ENCODE results near the gene HSPB7. TPM values are rescaled to one million over a fixed set of nuclear protein-coding genes. Genes with fewer than 3 reads are reported as not detected.

Gene HSPB7
- total and polyA plus RNA-seq, 2 of the 8 experiments (the other 6 are each of a cell fraction or from before 2014, with no cell fraction given) = not detected

DNA sequence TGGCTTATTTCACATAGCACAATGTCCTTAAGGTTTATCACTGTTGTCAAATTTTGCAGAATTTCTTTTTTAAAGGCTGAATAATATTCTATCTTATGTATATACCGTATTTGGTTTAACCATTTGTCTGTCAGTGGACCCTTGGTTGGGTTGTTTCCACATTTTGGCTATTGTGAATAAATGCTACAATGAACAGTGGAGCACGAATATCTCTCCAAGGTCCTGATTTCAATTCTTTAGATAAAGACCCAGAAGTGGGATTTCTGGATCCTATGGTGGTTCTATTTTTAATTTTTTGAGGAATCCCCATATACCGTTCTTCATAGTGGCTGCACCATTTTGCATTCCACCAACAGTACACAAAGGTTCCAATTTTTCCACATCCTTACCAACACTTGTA is 36.2 kb downstream of the HSPB7 start:
- no peaks in the 10 kb centered on the region for H4K20me1 ChIP-seq (replicated peaks in 1 of 2; ENCODE audit: control insufficient read depth in 1 of 2, insufficient read depth in 2 of 2, low read length in 2 of 2)
- H4K8ac ChIP-seq (ENCODE audit: extremely low read depth, insufficient read depth, low read length) = no peak overlapping the region
- ChIA-PET CTCF (ENCODE audit: partially characterized antibody) (interaction anchor here (0.6 kb wide), 1 partner anchor 71 kb away, joined by 3 read pairs; no protein-coding TSS in a partner anchor), POLR2A (ENCODE audit: partially characterized antibody) (no interaction called here)
- H3K27me3 ChIP-seq (replicated peaks in 1 of 4; ENCODE audit: control insufficient read depth in 3 of 4, extremely low read depth in 1 of 4, insufficient read depth in 3 of 4, low read length in 3 of 4) = no peaks in the 10 kb centered on the region
- H3K4me3 ChIP-seq (ENCODE audit: extremely low read depth in 1 of 4, insufficient read depth in 2 of 4, low read depth in 3 of 4, low read length in 4 of 4) = no peak overlapping the region
- 84% methylated on average over 3 of the region's 3 CpGs; no CpG with 5 or more reads in 1 of the 2 experiments for WGBS, 2 experiments (ENCODE audit: extremely low coverage in 1 of 2, insufficient coverage in 1 of 2, insufficient read length in 1 of 2, insufficient replicate concordance in 2 of 2, low coverage in 1 of 2, low lambda C conversion rate in 2 of 2, missing lambda C conversion rate in 1 of 2)
- no peak overlapping the region for H3K23ac ChIP-seq (ENCODE audit: insufficient read length)
- no peak overlapping the region for H2BK20ac ChIP-seq (ENCODE audit: low read length)
- H3K14ac ChIP-seq (ENCODE audit: insufficient read length) = no peak overlapping the region
- H3K9ac ChIP-seq (replicated peaks in 1 of 4; ENCODE audit: extremely low read depth in 1 of 4, low read depth in 3 of 4, low read length in 3 of 4) = no peak overlapping the region
- no peak overlapping the region for H2BK120ac ChIP-seq (replicated peaks; ENCODE audit: low read depth, low read length)
- H3K23me2 ChIP-seq (ENCODE audit: low read depth, low read length) = no peaks in the 10 kb centered on the region; the same call in 1 of the 2 replicates
- no peak overlapping the region for H2BK12ac ChIP-seq (ENCODE audit: low read depth, low read length)
- no peak overlapping the region for H3K4ac ChIP-seq (replicated peaks; ENCODE audit: insufficient read length, low read depth, low read length)
- no peak overlapping the region for H4K5ac ChIP-seq (ENCODE audit: insufficient read length, low read depth, low read length)
- no peak overlapping the region for H3K18ac ChIP-seq (ENCODE audit: extremely low read depth, low read length)
- no peak overlapping the region for H2BK15ac ChIP-seq (ENCODE audit: low read length)
- no peak overlapping the region for H2BK5ac ChIP-seq (ENCODE audit: low read depth, low read length)
- no peak overlapping the region for H3K4me2 ChIP-seq (ENCODE audit: insufficient read depth in 1 of 2, low read depth in 2 of 2, low read length in 2 of 2)
- DNase-seq (ENCODE audit: low read depth in 1 of 2, low spot score in 2 of 2) = no peak
- H3K36me3 ChIP-seq (ENCODE audit: control insufficient read depth in 2 of 4, insufficient read depth in 4 of 4, low read length in 3 of 4) = no peaks in the 10 kb centered on the region
- no peaks in the 10 kb centered on the region for H3K79me1 ChIP-seq (ENCODE audit: low read depth, low read length)
- TF ChIP-seq HDAC2 (IDR thresholded peaks at IDR 0.05; ENCODE audit: borderline replicate concordance in 1 of 2, low read depth in 2 of 2, low read length in 2 of 2) (no peak), BCL11A (IDR thresholded peaks at IDR 0.05; ENCODE audit: low read depth in 2 of 2, low read length in 2 of 2) (no peak), GTF2F1 (IDR thresholded peaks at IDR 0.05; ENCODE audit: borderline replicate concordance, low read depth, low read length) (no peak), FOSL1 (IDR thresholded peaks at IDR 0.05; ENCODE audit: insufficient read depth, low read depth, low read length) (no peak), CBX8 (IDR thresholded peaks at IDR 0.05; ENCODE audit: borderline replicate concordance, low read depth, low read length) (no peak), CEBPB (IDR thresholded peaks at IDR 0.05; ENCODE audit: low read depth, low read length) (no peak), CTCF (IDR thresholded peaks at IDR 0.05; ENCODE audit: control extremely low read depth in 1 of 3, insufficient read depth in 1 of 3, low read depth in 1 of 3, low read length in 3 of 3) (no peak), CHD2 (IDR thresholded peaks at IDR 0.05; ENCODE audit: low read length) (no peak), RFX5 (IDR thresholded peaks at IDR 0.05; ENCODE audit: borderline replicate concordance, low read depth, low read length) (no peak)
- no peaks in the 10 kb centered on the region for H3K79me2 ChIP-seq (ENCODE audit: control insufficient read depth in 1 of 2, insufficient read depth in 2 of 2, low read length in 2 of 2)
- H3K27ac ChIP-seq (ENCODE audit: low read depth, low read length) = no peak overlapping the region
- H2AFZ ChIP-seq (ENCODE audit: low read length) = no peak overlapping the region
- 0 out of 4 replicates have a peak, but pooled peaks cover 0 to 6% of the 10 kb centered on the region in 2 experiments for H3K9me3 ChIP-seq (ENCODE audit: insufficient read depth in 2 of 2, low read depth in 1 of 2, low read length in 1 of 2)
- H4K91ac ChIP-seq (replicated peaks; ENCODE audit: insufficient read length, low read length) = no peak overlapping the region
- FAIRE-seq = no peak
- no peak overlapping the region for H2AK5ac ChIP-seq (ENCODE audit: low read depth, low read length)
- no peaks in the 10 kb centered on the region for H3K4me1 ChIP-seq (replicated peaks in 1 of 4; ENCODE audit: control insufficient read depth in 3 of 4, insufficient read depth in 4 of 4, low read length in 3 of 4)
- no peak overlapping the region for H3K56ac ChIP-seq (replicated peaks; ENCODE audit: insufficient read length, low read depth, low read length)
